NT2/D1 (cell line): ENCODE data around the gene MECR.

Experiments
- SUZ12 ChIP-seq: IDR thresholded peaks from 2 replicates; pipeline ENCODE4 v1.6.1; 2011; ENCODE audit not compliant: insufficient read length, insufficient read depth; ENCODE audit errors: extremely low read depth
- YY1 ChIP-seq: IDR thresholded peaks from 2 replicates; pipeline ENCODE4 v1.6.1; 2011; ENCODE audit not compliant: insufficient read length, insufficient read depth
- ZNF274 ChIP-seq: IDR thresholded peaks from 2 replicates; pipeline ENCODE4 v1.6.1; 2011; ENCODE audit warnings: mild to moderate bottlenecking, low read depth, low read length

GRCh38 chr1:29197590-29197924 lies 33.2 kb downstream of the MECR start:
- no peak for TF ChIP-seq SUZ12
- no peak for TF ChIP-seq YY1
- no peak for TF ChIP-seq ZNF274
